Middle frontal gyrus (tissue), 1 donor: ENCODE measurements around the gene MRPS14.
A peak's percentile ranks its signal among the peaks of the same experiment; 100 is the strongest.

Experiments used
- DNase-seq: peaks from one replicate; pipeline ENCODE4 v3.0.0-alpha.2; 2015; ENCODE audit warnings: low spot score; ENCODE audit errors: extremely low spot score

MRPS14 gene

GRCh38 chr1:174988539-174988938 lies 34.7 kb downstream of the MRPS14 start:
- no peak for DNase-seq

GRCh38 chr1:174984952-174985351 lies 38.3 kb downstream of the MRPS14 start:
- DNase-seq: no peak

GRCh38 chr1:174982971-174983689 lies 40.1 kb downstream of the MRPS14 start:
- no peak for DNase-seq

- DNase-seq: peak; percentile 4
Observed at GRCh38 chr1:174976436-174977108, 46.7 kb downstream of the MRPS14 start.

- DNase-seq: peak; percentile 1
Observed at GRCh38 chr1:174975764-174976163, 47.5 kb downstream of the MRPS14 start.

- DNase-seq: peak; percentile 2
Observed at GRCh38 chr1:174974711-174975119, 48.5 kb downstream of the MRPS14 start.

GRCh38 chr1:174971902-174972301 lies 51.3 kb downstream of the MRPS14 start:
- peak; percentile 3 for DNase-seq

GRCh38 chr1:174971466-174971865 lies 51.8 kb downstream of the MRPS14 start:
- DNase-seq: no peak

- no peak for DNase-seq
Observed at GRCh38 chr1:174969977-174970376, 53.2 kb downstream of the MRPS14 start.

GRCh38 chr1:174968750-174969244 lies 54.4 kb downstream of the MRPS14 start:
- DNase-seq: peak; percentile 1

- peak; percentile 2 for DNase-seq
Observed at GRCh38 chr1:174967845-174968705, 55.1 kb downstream of the MRPS14 start.

GRCh38 chr1:174966008-174966572 lies 57.1 kb downstream of the MRPS14 start:
- DNase-seq: peak; percentile 5

GRCh38 chr1:174965362-174966007 lies 57.7 kb downstream of the MRPS14 start:
- peak; percentile 36 for DNase-seq

GRCh38 chr1:174964972-174965361 lies 58.3 kb downstream of the MRPS14 start:
- peak; percentile 2 for DNase-seq

GRCh38 chr1:174964261-174964971 lies 58.8 kb downstream of the MRPS14 start:
- peak; percentile 1 for DNase-seq

- peak; percentile 4 for DNase-seq
Observed at GRCh38 chr1:174963529-174964125, 59.6 kb downstream of the MRPS14 start.
